Measurements from ENCODE around the gene CBLL2. TPM values are rescaled to one million over a fixed set of nuclear protein-coding genes. Genes with fewer than 3 reads are reported as not detected.

CBLL2 gene
- total RNA-seq, 2 donors from 2014 or later = 0.33 TPM; not detected in 1

DNA sequence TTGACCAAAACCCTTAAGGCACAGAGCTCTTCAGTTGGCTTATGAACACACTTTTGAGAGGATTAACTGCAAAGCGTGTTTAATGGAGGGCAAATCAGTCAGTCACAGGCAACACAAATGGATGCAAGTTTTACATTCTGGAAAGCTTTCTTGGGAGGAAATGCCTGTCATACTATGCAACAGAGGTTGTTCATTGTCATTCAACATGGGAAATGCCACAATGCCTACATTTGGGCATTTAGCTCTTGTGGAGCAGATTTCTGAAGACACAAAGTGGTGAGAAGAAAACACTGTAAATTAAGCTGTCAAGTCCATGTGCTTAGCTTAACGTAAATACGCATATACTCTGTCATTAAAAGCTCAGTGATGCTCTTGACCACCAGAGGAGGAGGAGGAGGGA is 41.1 kb downstream of the CBLL2 start:
- DNase-seq = no peak
- no peak overlapping the region for H3K4me3 ChIP-seq
- intact Hi-C loops (cut with DNase I) = no loop called here
- WGBS, 2 donors = 45 to 61% methylated on average over 3 of the region's 3 CpGs
- H3K27ac ChIP-seq = no peak overlapping the region
- H3K4me1 ChIP-seq = no peaks in the 10 kb centered on the region
- no peaks in the 10 kb centered on the region for H3K36me3 ChIP-seq (replicated peaks in 1 of 2; ENCODE audit: insufficient read depth in 1 of 2, low read depth in 2 of 2)
- TF ChIP-seq POLR2A (IDR thresholded peaks at IDR 0.05) = no peak
- TF ChIP-seq, protein P1, sequence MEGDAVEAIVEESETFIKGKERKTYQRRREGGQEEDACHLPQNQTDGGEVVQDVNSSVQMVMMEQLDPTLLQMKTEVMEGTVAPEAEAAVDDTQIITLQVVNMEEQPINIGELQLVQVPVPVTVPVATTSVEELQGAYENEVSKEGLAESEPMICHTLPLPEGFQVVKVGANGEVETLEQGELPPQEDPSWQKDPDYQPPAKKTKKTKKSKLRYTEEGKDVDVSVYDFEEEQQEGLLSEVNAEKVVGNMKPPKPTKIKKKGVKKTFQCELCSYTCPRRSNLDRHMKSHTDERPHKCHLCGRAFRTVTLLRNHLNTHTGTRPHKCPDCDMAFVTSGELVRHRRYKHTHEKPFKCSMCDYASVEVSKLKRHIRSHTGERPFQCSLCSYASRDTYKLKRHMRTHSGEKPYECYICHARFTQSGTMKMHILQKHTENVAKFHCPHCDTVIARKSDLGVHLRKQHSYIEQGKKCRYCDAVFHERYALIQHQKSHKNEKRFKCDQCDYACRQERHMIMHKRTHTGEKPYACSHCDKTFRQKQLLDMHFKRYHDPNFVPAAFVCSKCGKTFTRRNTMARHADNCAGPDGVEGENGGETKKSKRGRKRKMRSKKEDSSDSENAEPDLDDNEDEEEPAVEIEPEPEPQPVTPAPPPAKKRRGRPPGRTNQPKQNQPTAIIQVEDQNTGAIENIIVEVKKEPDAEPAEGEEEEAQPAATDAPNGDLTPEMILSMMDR (IDR thresholded peaks at IDR 0.05) = no peak
- no peaks in the 10 kb centered on the region for H3K27me3 ChIP-seq
- H3K9me3 ChIP-seq = no peaks in the 10 kb centered on the region
- ATAC-seq = no peak

DNA sequence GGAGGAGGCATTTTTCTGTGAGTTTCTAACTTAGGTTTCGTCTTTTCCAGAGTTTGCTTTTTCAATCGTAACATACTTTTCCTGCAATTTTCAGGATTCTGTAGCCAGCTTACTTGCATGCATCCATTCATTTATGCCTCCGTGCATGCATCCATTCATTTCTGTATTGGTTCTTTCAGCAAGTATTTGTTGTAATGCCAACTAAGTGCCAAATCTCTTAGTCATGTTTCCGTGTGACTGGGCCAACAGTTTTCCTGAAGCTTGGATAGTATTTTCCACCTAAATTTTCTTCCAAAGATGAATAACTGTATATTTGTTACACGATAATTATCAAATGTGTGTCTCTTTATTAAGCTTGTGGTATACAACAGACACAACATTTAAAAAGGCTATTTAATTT is 41.5 kb downstream of the CBLL2 start:
- no peak overlapping the region for H3K4me3 ChIP-seq
- no peaks in the 10 kb centered on the region for H3K9me3 ChIP-seq
- DNase-seq = no peak
- H3K27ac ChIP-seq = no peak overlapping the region
- no peaks in the 10 kb centered on the region for H3K36me3 ChIP-seq (replicated peaks in 1 of 2; ENCODE audit: insufficient read depth in 1 of 2, low read depth in 2 of 2)
- no peaks in the 10 kb centered on the region for H3K4me1 ChIP-seq
- TF ChIP-seq, protein P1 (IDR thresholded peaks at IDR 0.05) = no peak
- TF ChIP-seq POLR2A (IDR thresholded peaks at IDR 0.05) = no peak
- intact Hi-C loops (cut with DNase I) = no loop called here
- ATAC-seq = no peak
- WGBS, 2 donors = 52 to 59% methylated on average over 5 of the region's 5 CpGs
- no peaks in the 10 kb centered on the region for H3K27me3 ChIP-seq

DNA sequence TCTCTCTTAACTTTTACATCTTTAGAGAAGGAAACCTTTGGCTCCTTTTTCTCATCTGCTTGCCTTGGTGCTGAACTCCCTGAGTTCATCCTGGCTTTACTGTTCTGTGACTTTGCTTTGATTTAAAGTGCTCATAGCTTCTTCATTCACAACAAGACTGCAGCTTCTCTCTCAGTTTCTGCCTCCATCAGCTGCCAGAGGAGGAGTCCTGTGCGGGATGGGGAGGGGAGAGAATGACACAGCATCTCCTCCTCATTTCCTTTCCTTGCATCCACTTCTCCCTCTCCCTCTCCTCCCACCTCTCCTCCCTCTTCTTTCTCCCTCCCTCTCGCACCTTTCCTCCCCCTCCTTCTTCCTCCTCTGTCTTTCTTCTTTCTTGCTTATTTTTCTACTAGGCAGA is 42.0 kb downstream of the CBLL2 start:
- no peaks in the 10 kb centered on the region for H3K27me3 ChIP-seq
- no peaks in the 10 kb centered on the region for H3K9me3 ChIP-seq
- H3K4me3 ChIP-seq = no peak overlapping the region
- no peak for ATAC-seq
- 15 to 18% methylated on average over 2 of the region's 2 CpGs for WGBS, 2 donors
- intact Hi-C loops (cut with DNase I) = no loop called here
- H3K4me1 ChIP-seq = no peaks in the 10 kb centered on the region
- H3K36me3 ChIP-seq (replicated peaks in 1 of 2; ENCODE audit: insufficient read depth in 1 of 2, low read depth in 2 of 2) = no peaks in the 10 kb centered on the region
- TF ChIP-seq POLR2A (IDR thresholded peaks at IDR 0.05) = no peak
- TF ChIP-seq, protein P1 (IDR thresholded peaks at IDR 0.05) = no peak
- no peak overlapping the region for H3K27ac ChIP-seq
- no peak for DNase-seq

DNA sequence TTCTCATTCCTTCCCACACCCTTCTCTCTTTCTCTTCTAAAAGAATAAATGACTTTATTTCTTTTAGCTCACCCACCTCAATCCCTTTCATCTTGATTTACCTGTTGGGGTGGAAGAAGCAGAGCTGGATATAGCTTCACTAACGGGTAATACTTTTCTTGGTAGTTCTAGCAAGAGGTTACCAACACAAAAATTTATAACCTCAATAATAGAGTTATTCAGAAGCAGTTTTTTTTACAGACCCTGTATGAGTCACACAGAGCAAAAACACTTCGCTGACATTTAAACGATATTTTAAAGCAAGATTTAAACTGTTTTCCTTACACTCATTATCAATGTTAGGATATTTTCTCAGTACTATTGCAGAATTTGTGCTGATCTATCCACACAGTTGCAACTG is 42.4 kb downstream of the CBLL2 start:
- intact Hi-C loops (cut with DNase I) = no loop called here
- Histone ChIP-seq H3K4me1 (no peaks in the 10 kb centered on the region), H3K4me3 (no peak overlapping the region), H3K36me3 (replicated peaks in 1 of 2; ENCODE audit: insufficient read depth in 1 of 2, low read depth in 2 of 2) (no peaks in the 10 kb centered on the region), H3K9me3 (no peaks in the 10 kb centered on the region), H3K27ac (no peak overlapping the region), H3K27me3 (no peaks in the 10 kb centered on the region)
- DNase-seq = no peak
- WGBS, 2 donors = 61 to 63% methylated on average over 3 of the region's 3 CpGs
- ATAC-seq = no peak
- no peak for TF ChIP-seq POLR2A (IDR thresholded peaks at IDR 0.05)
- TF ChIP-seq, protein P1 (IDR thresholded peaks at IDR 0.05) = no peak

DNA sequence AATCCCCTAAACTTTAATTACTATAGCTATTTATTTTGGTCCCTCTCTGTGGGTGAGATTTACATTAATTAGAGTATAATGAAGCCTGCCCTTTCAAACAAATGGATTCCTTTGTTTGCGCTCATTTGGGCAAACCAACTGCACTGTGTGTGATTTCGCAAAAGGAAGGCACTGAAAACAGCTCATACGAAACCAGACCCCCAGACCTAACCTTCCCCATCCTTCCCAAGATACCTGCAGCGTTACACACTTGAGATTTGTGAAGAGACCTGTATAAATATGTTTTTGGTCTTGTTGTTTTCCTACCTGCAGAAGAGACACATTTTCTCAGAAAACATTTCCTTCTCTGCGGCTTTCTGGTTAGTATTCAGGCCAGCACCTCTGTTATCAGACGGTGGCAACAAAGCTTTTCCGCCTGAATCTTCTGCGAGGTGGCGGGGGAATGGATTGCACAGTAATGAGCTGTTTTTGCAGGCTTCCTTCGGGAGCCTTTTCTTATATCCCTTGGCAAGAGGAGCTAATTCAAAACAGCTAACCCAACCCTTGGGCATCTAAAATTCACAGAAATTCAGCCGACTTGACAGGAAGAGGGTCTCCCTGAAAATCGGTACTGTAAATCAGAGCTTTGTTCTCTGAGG is 47.6 kb downstream of the CBLL2 start:
- DNase-seq (no peak), ATAC-seq (no peak)
- no peak overlapping the region for H3K27ac ChIP-seq
- WGBS, 2 donors = 43 to 48% methylated on average over 8 to 12 of the region's 12 CpGs
- H3K9me3 ChIP-seq = no peaks in the 10 kb centered on the region
- no peaks in the 10 kb centered on the region for H3K4me1 ChIP-seq
- no peaks in the 10 kb centered on the region for H3K27me3 ChIP-seq
- no peaks in the 10 kb centered on the region for H3K36me3 ChIP-seq (replicated peaks in 1 of 2; ENCODE audit: insufficient read depth in 1 of 2, low read depth in 2 of 2)
- H3K4me3 ChIP-seq = no peak overlapping the region
- TF ChIP-seq, protein P1 (IDR thresholded peaks at IDR 0.05) = no peak
- no peak for TF ChIP-seq POLR2A (IDR thresholded peaks at IDR 0.05)
- intact Hi-C loops (cut with DNase I) = no loop called here

Data from body of pancreas (tissue), 4 donors.